Keratinocyte (primary cell): ENCODE data around the gene LRRC4C. TPM values are rescaled to one million over a fixed set of nuclear protein-coding genes. Genes with fewer than 3 reads are reported as not detected.

Experiments
- DNase-seq: peaks from one replicate; pipeline ENCODE4 v3.0.0-alpha.2; 2011; ENCODE audit warnings: low read depth, missing footprints, low spot score
- FAIRE-seq: peaks from 2 replicates; lab custom pipeline; 2011; peaks lifted over from hg19 to GRCh38; lab: Jason Lieb, UNC
- H2AFZ ChIP-seq: 2 replicates; pipeline ENCODE4 v1.6.0; 2012; ENCODE audit warnings: low read length, control low read depth, inconsistent platforms; ENCODE audit not compliant: control insufficient read depth
- H3K27ac ChIP-seq: 2 replicates; pipeline ENCODE4 v1.5.1; 2011; ENCODE audit warnings: low read length; ENCODE audit not compliant: control insufficient read depth, insufficient read depth
- H3K27me3 ChIP-seq: 3 replicates; pipeline ENCODE4 v1.6.0; 2011; ENCODE audit warnings: low read length; ENCODE audit not compliant: control insufficient read depth, insufficient read depth; ENCODE audit errors: extremely low read depth
- H3K36me3 ChIP-seq, 2 experiments: 2 replicates in 1 of 2; 3 replicates in 1 of 2; pipeline ENCODE4 v1.5.1; 2011; ENCODE audit warnings: low read length in 2 of 2, mild to moderate bottlenecking in 1 of 2; ENCODE audit not compliant: control insufficient read depth in 2 of 2, insufficient read depth in 2 of 2; ENCODE audit errors: extremely low read depth in 1 of 2
- H3K4me1 ChIP-seq: 3 replicates; pipeline ENCODE4 v1.5.1; 2011; ENCODE audit warnings: low read length; ENCODE audit not compliant: control insufficient read depth, insufficient read depth; ENCODE audit errors: extremely low read depth
- H3K4me2 ChIP-seq: 3 replicates; pipeline ENCODE4 v1.6.0; 2011; ENCODE audit warnings: low read depth, low read length; ENCODE audit not compliant: control insufficient read depth, insufficient read depth; ENCODE audit errors: extremely low read depth
- H3K4me3 ChIP-seq, 3 experiments: fragments of 200-600 bp in 1 of 3; sonication (generic) in 1 of 3; 2 replicates in 2 of 3; 3 replicates in 1 of 3; pipeline ENCODE4 v1.5.1; 2011 to 2016; ENCODE audit warnings: low read length in 3 of 3, mild to moderate bottlenecking in 3 of 3, control low read depth in 2 of 3, inconsistent platforms in 1 of 3, low read depth in 1 of 3, mixed read lengths in 1 of 3, mixed run types in 1 of 3, moderate library complexity in 1 of 3; ENCODE audit not compliant: control insufficient read depth in 2 of 3, insufficient read depth in 2 of 3; ENCODE audit errors: extremely low read depth in 1 of 3
- H3K79me2 ChIP-seq: 2 replicates; pipeline ENCODE4 v1.6.0; 2012; ENCODE audit warnings: low read length; ENCODE audit not compliant: control insufficient read depth, insufficient read depth
- H3K9ac ChIP-seq: 3 replicates; pipeline ENCODE4 v1.6.0; 2011; ENCODE audit warnings: low read length; ENCODE audit not compliant: control insufficient read depth, insufficient read depth; ENCODE audit errors: extremely low read depth
- H3K9me1 ChIP-seq: 3 replicates; pipeline ENCODE4 v1.6.0; 2011; ENCODE audit warnings: low read length; ENCODE audit not compliant: control insufficient read depth, insufficient read depth; ENCODE audit errors: extremely low read depth
- H3K9me3 ChIP-seq: 2 replicates; pipeline ENCODE4 v1.5.1; 2012; ENCODE audit warnings: low read depth, low read length; ENCODE audit not compliant: control insufficient read depth
- H4K20me1 ChIP-seq: 3 replicates; pipeline ENCODE4 v1.6.0; 2011; ENCODE audit warnings: low read length; ENCODE audit not compliant: control insufficient read depth, insufficient read depth; ENCODE audit errors: extremely low read depth
- EZH2 ChIP-seq: IDR thresholded peaks from one replicate; pipeline ENCODE4 v1.6.1; 2012; ENCODE audit warnings: inconsistent platforms, mild to moderate bottlenecking, low read length, moderate library complexity
- dilution Hi-C: fragments of 300-500 bp; cut with MboI; formaldehyde crosslinking; loops from one replicate; pipeline ENCODE4 v1.7.0; 2020; ENCODE audit warnings: low sequenced_read_pairs; ENCODE audit not compliant: extremely low pct_ligation_motif_present
- polyA plus RNA-seq, 5 experiments: library from polyadenylated mRNA; depleted of rRNA in 3 of 5; stranded (reverse) in 3 of 5; stranded (forward) in 1 of 5; unstranded in 1 of 5; fragments of >200 nt; gene quantifications; 1 replicate in 1 of 5; 2 replicates in 3 of 5; 3 replicates in 1 of 5; pipeline versions ENCODE4 v1.2.1 to v1.2.3, GENCODE V29; 2011 to 2012; ENCODE audit warnings: missing spikeins in 2 of 5, low read depth in 1 of 5, low replicate concordance in 1 of 5
- TF ChIP-seq, protein P1 (sequence below), 3 experiments: IDR thresholded peaks in 1 of 3; conservative IDR thresholded peaks in 1 of 3; optimal IDR thresholded peaks in 1 of 3; 2 replicates in 2 of 3; 3 replicates in 1 of 3; pipeline versions ENCODE3 to v1.5.1; 2011; ENCODE audit warnings: low read length in 3 of 3, mild to moderate bottlenecking in 3 of 3, moderate library complexity in 2 of 3, control low read depth in 1 of 3, inconsistent platforms in 1 of 3; ENCODE audit not compliant: insufficient read depth in 2 of 3; ENCODE audit errors: extremely low read depth in 1 of 3

The LRRC4C gene
- polyA plus RNA-seq, 1 donor (not counting 4 experiments of a cell fraction or from before 2014, with no cell fraction given), result not detected

DNA sequence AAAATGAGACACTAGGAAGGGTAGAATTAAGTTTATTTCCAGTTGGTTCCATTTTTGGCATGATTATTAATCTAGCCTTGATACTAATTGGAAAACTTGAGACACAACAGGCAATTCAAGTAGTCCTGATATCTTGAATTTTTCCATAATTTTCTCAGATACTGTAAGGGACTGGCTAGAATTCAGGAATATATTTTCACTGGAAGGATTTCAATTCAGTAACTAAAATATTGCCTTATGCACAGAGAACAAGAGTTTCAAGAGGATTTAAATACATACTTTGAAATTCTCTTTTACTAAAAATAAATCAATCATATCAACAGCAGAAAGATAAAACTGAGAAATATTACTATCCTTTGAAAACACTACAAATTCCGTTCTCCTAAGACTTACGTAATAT, 632.9 kb downstream of the LRRC4C start:
- Histone ChIP-seq H4K20me1 (no peaks in the 10 kb centered on the region), H2AFZ (no peak overlapping the region), H3K27me3 (no peaks in the 10 kb centered on the region), H3K9ac (no peak overlapping the region), H3K4me2 (no peak overlapping the region), H3K79me2 (no peaks in the 10 kb centered on the region), H3K4me3 (no peak overlapping the region), H3K4me1 (no peaks in the 10 kb centered on the region), H3K27ac (no peak overlapping the region), H3K9me1 (no peaks in the 10 kb centered on the region), H3K36me3 (no peaks in the 10 kb centered on the region), H3K9me3 (peaks cover 2% of the 10 kb centered on the region)
- no peak for TF ChIP-seq EZH2
- TF ChIP-seq, protein P1, sequence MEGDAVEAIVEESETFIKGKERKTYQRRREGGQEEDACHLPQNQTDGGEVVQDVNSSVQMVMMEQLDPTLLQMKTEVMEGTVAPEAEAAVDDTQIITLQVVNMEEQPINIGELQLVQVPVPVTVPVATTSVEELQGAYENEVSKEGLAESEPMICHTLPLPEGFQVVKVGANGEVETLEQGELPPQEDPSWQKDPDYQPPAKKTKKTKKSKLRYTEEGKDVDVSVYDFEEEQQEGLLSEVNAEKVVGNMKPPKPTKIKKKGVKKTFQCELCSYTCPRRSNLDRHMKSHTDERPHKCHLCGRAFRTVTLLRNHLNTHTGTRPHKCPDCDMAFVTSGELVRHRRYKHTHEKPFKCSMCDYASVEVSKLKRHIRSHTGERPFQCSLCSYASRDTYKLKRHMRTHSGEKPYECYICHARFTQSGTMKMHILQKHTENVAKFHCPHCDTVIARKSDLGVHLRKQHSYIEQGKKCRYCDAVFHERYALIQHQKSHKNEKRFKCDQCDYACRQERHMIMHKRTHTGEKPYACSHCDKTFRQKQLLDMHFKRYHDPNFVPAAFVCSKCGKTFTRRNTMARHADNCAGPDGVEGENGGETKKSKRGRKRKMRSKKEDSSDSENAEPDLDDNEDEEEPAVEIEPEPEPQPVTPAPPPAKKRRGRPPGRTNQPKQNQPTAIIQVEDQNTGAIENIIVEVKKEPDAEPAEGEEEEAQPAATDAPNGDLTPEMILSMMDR (optimal IDR thresholded peaks at IDR 0.05 in 1 of 3, IDR thresholded peaks at IDR 0.05 in 1 of 3, conservative IDR thresholded peaks at IDR 0.05 in 1 of 3; ENCODE audit: extremely low read depth in 1 of 3, insufficient read depth in 2 of 3, low read length in 3 of 3), result no peak
- DNase-seq, result no peak
- dilution Hi-C loops, result no loop called here
- no peak for FAIRE-seq

DNA sequence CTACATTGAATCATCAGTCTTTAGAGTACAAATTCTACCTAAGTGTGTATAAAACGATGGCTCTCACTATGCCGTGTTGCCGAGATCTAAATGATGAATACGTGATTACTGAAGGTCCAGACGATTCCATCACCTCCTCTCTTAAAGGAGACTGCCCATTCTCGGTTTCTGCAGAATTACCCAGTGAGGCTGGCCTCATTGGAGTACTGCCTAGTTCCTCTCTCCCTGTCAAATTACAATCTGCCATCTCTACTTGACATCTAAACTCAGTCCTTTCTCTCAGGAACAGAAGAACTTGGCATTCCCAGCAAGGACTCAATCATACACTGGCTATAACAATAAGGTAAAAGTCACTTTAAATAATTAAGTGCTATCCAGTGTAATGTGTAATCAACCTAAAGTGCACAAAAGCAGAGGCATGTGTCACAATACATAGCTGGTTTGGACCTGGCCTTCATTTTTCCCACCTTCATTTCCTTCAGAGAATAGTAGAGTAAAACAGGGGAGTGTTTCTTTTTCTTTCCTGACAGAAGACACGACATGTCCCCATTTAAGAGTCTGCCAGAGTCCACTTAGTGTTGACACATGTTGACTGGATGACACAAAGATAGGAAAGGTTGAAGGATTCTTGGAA, 634.1 kb downstream of the LRRC4C start:
- Histone ChIP-seq H2AFZ (no peak overlapping the region), H3K9me3 (peaks cover 2% of the 10 kb centered on the region), H3K4me3 (no peak overlapping the region), H3K9me1 (no peaks in the 10 kb centered on the region), H3K79me2 (no peaks in the 10 kb centered on the region), H3K4me2 (no peak overlapping the region), H3K4me1 (no peaks in the 10 kb centered on the region), H3K9ac (no peak overlapping the region), H3K36me3 (no peaks in the 10 kb centered on the region), H4K20me1 (no peaks in the 10 kb centered on the region), H3K27me3 (no peaks in the 10 kb centered on the region), H3K27ac (no peak overlapping the region)
- FAIRE-seq (no peak), DNase-seq (no peak)
- TF ChIP-seq EZH2, result no peak
- TF ChIP-seq, protein P1 (optimal IDR thresholded peaks at IDR 0.05 in 1 of 3, IDR thresholded peaks at IDR 0.05 in 1 of 3, conservative IDR thresholded peaks at IDR 0.05 in 1 of 3; ENCODE audit: extremely low read depth in 1 of 3, insufficient read depth in 2 of 3, low read length in 3 of 3), result no peak
- dilution Hi-C loops, result no loop called here
